ENCODE results near the gene SRP14. TPM values are rescaled to one million over a fixed set of nuclear protein-coding genes. Genes with fewer than 3 reads are reported as not detected.

The SRP14 gene
- total RNA-seq, 1 experiment from 2014 or later, result 168 TPM

- no peaks in the 10 kb centered on the region for H3K36me3 ChIP-seq (ENCODE audit: control insufficient read depth in 1 of 2, insufficient read depth in 2 of 2, low read length in 2 of 2)
- H3K79me2 ChIP-seq (ENCODE audit: insufficient read depth, low read length), result no peaks in the 10 kb centered on the region
- no peaks in the 10 kb centered on the region for H3K27me3 ChIP-seq (ENCODE audit: insufficient read depth, low read length)
- no peak for TF ChIP-seq ATF3 (IDR thresholded peaks at IDR 0.05)
- TF ChIP-seq, protein P1, sequence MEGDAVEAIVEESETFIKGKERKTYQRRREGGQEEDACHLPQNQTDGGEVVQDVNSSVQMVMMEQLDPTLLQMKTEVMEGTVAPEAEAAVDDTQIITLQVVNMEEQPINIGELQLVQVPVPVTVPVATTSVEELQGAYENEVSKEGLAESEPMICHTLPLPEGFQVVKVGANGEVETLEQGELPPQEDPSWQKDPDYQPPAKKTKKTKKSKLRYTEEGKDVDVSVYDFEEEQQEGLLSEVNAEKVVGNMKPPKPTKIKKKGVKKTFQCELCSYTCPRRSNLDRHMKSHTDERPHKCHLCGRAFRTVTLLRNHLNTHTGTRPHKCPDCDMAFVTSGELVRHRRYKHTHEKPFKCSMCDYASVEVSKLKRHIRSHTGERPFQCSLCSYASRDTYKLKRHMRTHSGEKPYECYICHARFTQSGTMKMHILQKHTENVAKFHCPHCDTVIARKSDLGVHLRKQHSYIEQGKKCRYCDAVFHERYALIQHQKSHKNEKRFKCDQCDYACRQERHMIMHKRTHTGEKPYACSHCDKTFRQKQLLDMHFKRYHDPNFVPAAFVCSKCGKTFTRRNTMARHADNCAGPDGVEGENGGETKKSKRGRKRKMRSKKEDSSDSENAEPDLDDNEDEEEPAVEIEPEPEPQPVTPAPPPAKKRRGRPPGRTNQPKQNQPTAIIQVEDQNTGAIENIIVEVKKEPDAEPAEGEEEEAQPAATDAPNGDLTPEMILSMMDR (IDR thresholded peaks at IDR 0.05 in 2 of 3, conservative IDR thresholded peaks at IDR 0.05 in 1 of 3; ENCODE audit: borderline replicate concordance in 1 of 3, insufficient read depth in 1 of 3, low read depth in 2 of 3, low read length in 2 of 3), result 0 out of 6 replicates have a peak, but pooled peaks of 1 of the 3 experiments have one; percentile 7
- ATAC-seq (no peak), DNase-seq (ENCODE audit: low read depth, low spot score) (no peak)
- intact Hi-C loops (cut with micrococcal nuclease), result no loop called here
- H4K20me1 ChIP-seq (ENCODE audit: insufficient read depth), result no peaks in the 10 kb centered on the region
- no peaks in the 10 kb centered on the region for H3K9me2 ChIP-seq (ENCODE audit: insufficient read depth)
- BruUV-seq (replicated peaks), result no TSS peak
- no peaks in the 10 kb centered on the region for H3K9me3 ChIP-seq (ENCODE audit: control insufficient read depth in 1 of 2, insufficient read depth in 1 of 2, low read depth in 1 of 2, low read length in 2 of 2)
- no peak overlapping the region for H2AFZ ChIP-seq (ENCODE audit: low read depth, low read length, poor library complexity, severe bottlenecking)
- no peak overlapping the region for H3K4me2 ChIP-seq (ENCODE audit: low read length)
- H3K4me3 ChIP-seq (replicated peaks in 1 of 2; ENCODE audit: low read depth in 1 of 2, low read length in 2 of 2), result no peak overlapping the region
- POLR2A ChIA-PET, result no interaction called here
- H3K27ac ChIP-seq (ENCODE audit: low read depth, low read length), result no peak overlapping the region
- CTCF ChIA-PET, result interaction anchor here (1.6 kb wide), 1 partner anchor 14 kb away, joined by 4 read pairs; no protein-coding TSS in a partner anchor
- RAD21 ChIA-PET (ENCODE audit: low non-redundant PET in 1 of 2, low total read pairs in 2 of 2, uncharacterized antibody in 2 of 2, unreplicated experiment in 2 of 2), result no interaction called here
- no peak overlapping the region for H3K9ac ChIP-seq (ENCODE audit: low read length)
- peaks cover 0 to 9% of the 10 kb centered on the region in 2 experiments; a peak in 2 of 4 replicates for H3K4me1 ChIP-seq (ENCODE audit: control insufficient read depth in 1 of 2, insufficient read depth in 2 of 2, low read length in 2 of 2)
These were observed 20.8 kb upstream of the SRP14 start for GRCh38 chr15:40059821-40060220.

DNA sequence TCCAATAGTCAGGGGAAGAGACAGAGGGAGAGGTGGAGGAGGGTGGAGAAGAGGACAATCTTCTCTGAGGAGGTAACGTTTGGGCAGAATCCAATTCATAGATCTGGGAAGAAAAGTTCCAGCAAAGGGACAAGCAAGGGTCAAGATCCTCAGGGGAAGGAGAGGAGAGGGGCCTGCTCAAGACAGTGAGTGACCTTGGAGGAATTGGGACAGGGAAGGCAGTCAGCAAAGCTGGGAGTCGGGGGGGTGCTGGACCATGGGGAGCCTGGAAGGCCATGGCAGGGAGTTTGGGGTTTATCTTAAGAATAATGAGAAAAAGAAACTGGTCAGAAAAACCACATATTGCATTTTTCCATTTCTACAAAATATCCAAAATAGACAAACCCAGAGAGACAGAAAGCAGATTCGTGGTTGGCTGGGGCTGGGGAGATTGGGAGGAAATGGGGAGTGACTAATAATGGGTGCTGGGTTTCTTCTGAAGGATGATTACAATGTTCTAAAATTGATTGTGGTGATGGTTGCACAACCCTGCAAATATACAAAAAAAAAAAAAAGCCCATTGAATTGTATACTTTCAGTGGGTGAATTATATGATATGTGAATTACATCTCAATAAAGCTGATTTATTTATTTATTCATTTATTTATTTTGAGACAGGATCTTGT, 19.6 kb upstream of the SRP14 start:
- intact Hi-C loops (cut with micrococcal nuclease), result no loop called here
- Histone ChIP-seq H2AFZ (ENCODE audit: low read depth, low read length, poor library complexity, severe bottlenecking) (no peak overlapping the region), H3K79me2 (ENCODE audit: insufficient read depth, low read length) (no peaks in the 10 kb centered on the region), H3K9me2 (ENCODE audit: insufficient read depth) (no peaks in the 10 kb centered on the region), H3K36me3 (ENCODE audit: control insufficient read depth in 1 of 2, insufficient read depth in 2 of 2, low read length in 2 of 2) (no peaks in the 10 kb centered on the region), H3K27ac (ENCODE audit: low read depth, low read length) (no peak overlapping the region), H3K27me3 (ENCODE audit: insufficient read depth, low read length) (no peaks in the 10 kb centered on the region), H3K4me1 (ENCODE audit: control insufficient read depth in 1 of 2, insufficient read depth in 2 of 2, low read length in 2 of 2) (peaks cover 0 to 4% of the 10 kb centered on the region in 2 experiments; a peak in 2 of 4 replicates), H3K9me3 (ENCODE audit: control insufficient read depth in 1 of 2, insufficient read depth in 1 of 2, low read depth in 1 of 2, low read length in 2 of 2) (no peaks in the 10 kb centered on the region), H4K20me1 (ENCODE audit: insufficient read depth) (no peaks in the 10 kb centered on the region), H3K4me3 (replicated peaks in 1 of 2; ENCODE audit: low read depth in 1 of 2, low read length in 2 of 2) (no peak overlapping the region), H3K9ac (ENCODE audit: low read length) (no peak overlapping the region), H3K4me2 (ENCODE audit: low read length) (no peak overlapping the region)
- CTCF ChIA-PET, result interaction anchor here (1.6 kb wide), 1 partner anchor 13 kb away, joined by 4 read pairs; no protein-coding TSS in a partner anchor
- no peak for TF ChIP-seq JUND (IDR thresholded peaks at IDR 0.05)
- TF ChIP-seq POLR2AphosphoS5 (IDR thresholded peaks at IDR 0.05; ENCODE audit: low read depth, low read length), result no peak
- TF ChIP-seq MAX (IDR thresholded peaks at IDR 0.05), result no peak
- TF ChIP-seq SRF (IDR thresholded peaks at IDR 0.05; ENCODE audit: low read depth), result no peak
- TF ChIP-seq ELF1 (IDR thresholded peaks at IDR 0.05; ENCODE audit: borderline replicate concordance, low read depth), result no peak
- TF ChIP-seq ATF3 (IDR thresholded peaks at IDR 0.05), result no peak
- no peak for TF ChIP-seq EZH2 (IDR thresholded peaks at IDR 0.05)
- TF ChIP-seq ZBTB33 (IDR thresholded peaks at IDR 0.05; ENCODE audit: extremely low read depth, insufficient replicate concordance, low read length), result no peak
- no peak for TF ChIP-seq RAD21 (IDR thresholded peaks at IDR 0.05; ENCODE audit: low read depth)
- no peak for TF ChIP-seq ZFX (IDR thresholded peaks at IDR 0.05)
- TF ChIP-seq FOSL1 (IDR thresholded peaks at IDR 0.05; ENCODE audit: low read depth), result no peak
- POLR2A ChIA-PET, result no interaction called here
- no peak for DNase-seq (ENCODE audit: low read depth, low spot score)
- no TSS peak for BruUV-seq (replicated peaks)
- ATAC-seq, result no peak
- RAD21 ChIA-PET (ENCODE audit: low non-redundant PET in 1 of 2, low total read pairs in 2 of 2, uncharacterized antibody in 2 of 2, unreplicated experiment in 2 of 2), result no interaction called here
